Effector memory CD4-positive, alpha-beta T cell (primary cell): ENCODE data around the gene TUT7.

Experiments
- DNase-seq, 3 donors: peaks; one replicate each; pipeline ENCODE4 v3.0.0-alpha.2; 2020
- H3K27ac ChIP-seq: 2 replicates; pipeline ENCODE4 v1.7.0; 2013; ENCODE audit warnings: mild to moderate bottlenecking, low read length, moderate library complexity; ENCODE audit not compliant: insufficient read depth, poor library complexity, severe bottlenecking
- H3K27me3 ChIP-seq: replicated peaks from 2 replicates; pipeline ENCODE4 v1.7.0; 2013; ENCODE audit warnings: mild to moderate bottlenecking, low read length; ENCODE audit not compliant: insufficient read depth, control insufficient read depth, poor library complexity, severe bottlenecking
- H3K36me3 ChIP-seq: 2 replicates; pipeline ENCODE4 v1.7.0; 2013; ENCODE audit warnings: mild to moderate bottlenecking, low read length, moderate library complexity; ENCODE audit not compliant: control insufficient read depth, insufficient read depth
- H3K4me1 ChIP-seq: 2 replicates; pipeline ENCODE4 v1.7.0; 2013; ENCODE audit warnings: low read length, mild to moderate bottlenecking; ENCODE audit not compliant: control insufficient read depth, insufficient read depth, poor library complexity, severe bottlenecking
- H3K4me3 ChIP-seq: 2 replicates; pipeline ENCODE4 v1.7.0; 2013; ENCODE audit warnings: low read length, low read depth, mild to moderate bottlenecking; ENCODE audit not compliant: insufficient read depth, poor library complexity, severe bottlenecking
- H3K9me3 ChIP-seq: 2 replicates; pipeline ENCODE4 v1.7.0; 2013; ENCODE audit warnings: mild to moderate bottlenecking, low read length, moderate library complexity; ENCODE audit not compliant: control insufficient read depth

TUT7 gene

GRCh38 chr9:86242071-86242470 is 112.1 kb downstream of the TUT7 start:
- Histone ChIP-seq H3K9me3 (no peaks in the 10 kb centered on the region), H3K4me3 (no peak overlapping the region), H3K4me1 (no peaks in the 10 kb centered on the region), H3K27ac (no peak overlapping the region), H3K36me3 (no peaks in the 10 kb centered on the region), H3K27me3 (no peaks in the 10 kb centered on the region)
- no peak for DNase-seq

GRCh38 chr9:86241216-86241615 is 113.0 kb downstream of the TUT7 start:
- no peaks in the 10 kb centered on the region for H3K36me3 ChIP-seq
- no peak overlapping the region for H3K4me3 ChIP-seq
- H3K9me3 ChIP-seq, result no peaks in the 10 kb centered on the region
- H3K27ac ChIP-seq, result no peak overlapping the region
- DNase-seq, result no peak
- no peaks in the 10 kb centered on the region for H3K4me1 ChIP-seq
- H3K27me3 ChIP-seq, result no peaks in the 10 kb centered on the region

GRCh38 chr9:86238861-86239770 is 115.1 kb downstream of the TUT7 start:
- DNase-seq, result no peak
- Histone ChIP-seq H3K27ac (no peak overlapping the region), H3K36me3 (no peaks in the 10 kb centered on the region), H3K4me1 (no peaks in the 10 kb centered on the region), H3K4me3 (no peak overlapping the region), H3K27me3 (no peaks in the 10 kb centered on the region), H3K9me3 (no peaks in the 10 kb centered on the region)
